Measurements from ENCODE around the gene BRINP3.

The BRINP3 gene

DNA sequence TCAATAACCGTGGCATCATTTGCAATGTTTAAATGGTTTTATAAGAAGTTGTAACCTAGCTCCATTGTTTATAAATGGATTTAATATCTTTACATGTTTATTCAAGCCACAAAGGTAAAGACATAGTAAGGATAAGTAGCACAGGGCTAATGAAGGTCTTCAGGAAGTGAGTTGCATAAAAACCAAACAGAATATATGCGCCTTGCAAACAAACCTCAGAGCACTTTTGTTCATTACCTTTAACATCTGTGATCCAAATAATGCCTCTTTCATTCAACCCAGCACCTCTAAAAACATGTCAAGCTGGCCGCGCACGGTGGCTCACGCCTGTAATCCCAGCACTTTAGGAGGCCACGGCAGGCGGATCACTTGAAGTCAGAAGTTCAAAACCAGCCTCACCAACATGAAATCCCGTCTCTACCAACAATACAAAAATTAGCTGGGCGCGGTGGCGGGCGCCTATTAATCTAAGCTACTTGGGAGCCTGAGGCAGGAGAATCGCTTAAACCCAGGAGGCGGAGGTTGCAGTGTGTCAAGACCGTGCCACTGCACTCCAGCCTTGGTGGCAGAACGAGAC, 25.3 kb downstream of the BRINP3 start:
- DNase-seq (ENCODE audit: low read depth in 2 of 2) = no peak

GRCh38 chr1:190444464-190444863, 33.2 kb downstream of the BRINP3 start:
- no peak for DNase-seq (ENCODE audit: low read depth in 2 of 2)

DNA sequence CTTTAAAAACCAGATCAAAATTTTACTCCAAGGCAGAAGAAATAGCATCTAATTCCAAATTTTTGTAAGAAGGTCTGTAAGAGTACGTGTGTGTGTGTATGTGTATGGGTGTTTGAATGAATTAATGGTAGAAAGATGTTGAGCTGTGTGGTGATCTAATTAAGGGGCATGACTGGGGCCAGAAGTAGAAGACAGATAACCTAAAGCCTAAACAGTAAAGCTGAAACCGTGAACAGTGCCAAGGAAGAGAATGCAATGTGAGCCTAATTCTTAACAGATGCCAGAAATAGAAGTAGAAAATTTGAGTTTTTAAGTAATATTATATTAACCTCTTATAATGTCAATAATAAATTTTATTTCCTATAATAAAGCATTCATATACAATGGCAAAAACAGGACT, 38.2 kb downstream of the BRINP3 start:
- DNase-seq (ENCODE audit: low read depth in 2 of 2) = no peak

GRCh38 chr1:190436615-190437014, 41.0 kb downstream of the BRINP3 start:
- no peak for DNase-seq (ENCODE audit: low read depth in 2 of 2)

DNA sequence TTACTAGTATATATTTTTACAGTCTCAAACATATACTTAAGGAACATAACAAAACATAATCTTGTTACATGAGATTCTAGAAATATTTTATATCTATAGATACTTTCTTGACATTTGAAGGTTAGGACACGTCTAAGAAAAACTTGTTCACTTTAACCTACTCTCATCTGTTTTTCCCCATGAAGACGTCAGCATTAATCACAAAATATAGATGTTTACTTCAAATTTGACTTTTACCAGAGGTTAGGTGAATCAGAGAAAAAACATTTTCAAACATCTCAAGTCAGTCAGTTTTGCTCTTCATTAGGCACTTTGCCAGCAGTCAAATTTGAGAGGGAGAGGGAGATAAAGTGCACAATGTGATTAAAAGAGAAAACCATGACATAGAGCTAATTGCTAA, 47.7 kb downstream of the BRINP3 start:
- no peak for DNase-seq (ENCODE audit: low read depth in 2 of 2)

DNA sequence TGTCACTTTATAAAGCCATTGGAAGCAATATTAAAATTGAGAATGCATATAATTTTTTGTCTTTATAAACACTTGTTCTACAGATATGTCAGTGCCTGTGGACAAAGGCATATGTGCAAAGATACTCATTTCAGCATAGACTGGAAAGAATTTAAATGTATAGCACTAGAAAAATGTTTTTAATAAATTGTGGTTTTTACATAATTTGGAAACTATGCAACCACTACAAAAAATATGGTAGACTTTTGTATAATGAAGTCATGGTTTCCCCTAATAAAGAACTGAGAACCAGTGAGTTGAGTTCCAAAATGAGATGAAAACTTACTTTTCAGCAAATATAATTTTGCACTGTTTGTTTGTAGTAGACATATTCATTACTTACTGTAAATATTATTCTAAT, 48.5 kb downstream of the BRINP3 start:
- DNase-seq (ENCODE audit: low read depth in 2 of 2) = no peak

DNA sequence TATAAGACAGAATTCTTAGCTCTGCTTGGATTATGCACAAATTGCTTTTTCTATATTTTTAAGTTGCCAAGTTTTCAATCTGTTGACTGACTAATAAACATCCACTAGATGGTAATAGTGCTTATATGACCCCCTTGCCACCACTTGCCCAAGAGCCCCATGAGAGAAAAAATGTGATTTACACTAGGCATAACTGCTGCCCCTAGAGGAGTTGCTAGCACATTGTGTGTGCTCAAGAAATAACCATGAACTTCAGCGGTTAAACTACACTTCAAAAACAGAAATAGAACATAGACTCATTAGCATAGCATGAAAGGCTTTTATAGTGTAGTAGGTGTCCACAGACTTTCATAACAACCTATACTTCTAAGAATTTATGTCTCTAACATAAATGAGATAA, 61.4 kb downstream of the BRINP3 start:
- DNase-seq (ENCODE audit: low read depth in 2 of 2) = no peak

DNA sequence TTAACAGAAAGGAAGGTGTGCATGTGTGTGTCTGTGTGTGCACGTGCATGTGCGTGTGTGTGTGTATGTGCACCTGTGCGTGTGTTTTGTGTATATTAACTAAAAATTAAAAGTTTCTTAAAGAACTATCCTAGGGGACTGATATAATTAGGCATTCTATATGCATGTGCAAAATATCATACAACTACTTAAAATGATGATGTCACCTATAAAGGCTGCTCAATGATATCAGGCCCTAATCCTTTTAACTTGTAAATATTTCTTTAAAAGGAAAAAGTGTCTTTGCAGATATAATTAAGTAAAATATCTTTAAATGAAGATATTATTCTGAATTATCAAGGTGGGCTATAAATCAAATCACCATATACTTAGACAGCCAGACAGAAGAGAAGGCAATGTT, 64.5 kb downstream of the BRINP3 start:
- DNase-seq (ENCODE audit: low read depth in 2 of 2) = no peak

DNA sequence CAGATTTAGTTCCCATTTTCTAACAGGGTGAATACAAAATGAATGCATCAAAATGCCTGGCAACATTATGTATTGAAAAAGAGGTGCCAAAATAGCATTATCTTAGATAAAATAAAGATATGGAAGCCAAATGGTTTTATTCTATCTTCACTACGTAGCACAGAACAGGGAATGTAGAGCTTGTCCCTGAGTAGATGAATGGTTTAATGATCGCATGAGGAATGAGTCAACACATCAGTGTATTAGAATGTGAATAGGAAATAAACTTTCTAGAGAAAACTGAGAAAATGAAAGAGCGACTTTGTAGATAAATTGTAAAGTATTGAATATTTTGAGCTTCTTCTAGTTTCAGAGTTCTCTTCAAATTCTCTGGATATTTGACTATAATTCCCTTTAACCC, 74.3 kb downstream of the BRINP3 start:
- DNase-seq (ENCODE audit: low read depth in 2 of 2) = no peak

- DNase-seq (ENCODE audit: low read depth in 2 of 2) = no peak
Observed at GRCh38 chr1:190399233-190399632, 78.4 kb downstream of the BRINP3 start.

- no peak for DNase-seq (ENCODE audit: low read depth in 2 of 2)
Observed at GRCh38 chr1:190391582-190391981, 86.1 kb downstream of the BRINP3 start.

DNA sequence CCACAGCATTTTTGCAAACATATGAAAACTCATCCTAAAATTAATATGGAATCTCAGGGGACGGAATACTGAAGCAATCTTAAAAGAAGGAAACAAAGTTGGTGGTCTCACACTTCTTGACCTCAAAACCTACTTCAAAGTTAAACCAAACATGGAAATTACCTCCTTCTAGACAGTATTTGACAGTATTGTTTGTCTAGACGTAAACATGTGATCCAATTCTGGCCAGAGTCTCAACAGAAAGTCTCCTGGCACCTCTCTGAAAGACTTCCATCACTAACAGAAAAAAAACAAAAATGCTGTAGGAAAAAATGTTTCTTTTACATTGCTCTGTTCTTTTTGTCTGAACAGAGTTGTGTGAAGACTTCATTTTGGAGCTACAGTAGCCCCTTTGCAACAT, 99.7 kb downstream of the BRINP3 start:
- no peak for DNase-seq (ENCODE audit: low read depth in 2 of 2)

DNA sequence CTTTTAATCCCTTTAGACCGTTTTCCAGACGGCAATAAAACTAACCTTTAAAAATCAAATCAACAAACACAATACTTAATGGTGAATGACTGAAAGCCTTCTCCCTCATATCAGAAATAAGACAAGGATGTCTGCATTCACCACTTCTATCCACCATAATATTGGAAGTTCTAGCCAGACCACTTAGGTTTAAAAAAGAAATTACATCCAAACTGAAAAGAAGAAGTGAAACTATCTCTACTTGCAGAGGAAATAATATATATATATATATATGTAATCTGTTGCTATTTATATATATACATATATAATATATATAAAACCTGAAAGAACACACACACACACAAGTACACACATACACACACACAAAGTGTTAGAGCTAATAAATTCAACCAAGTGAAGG, 100.4 kb downstream of the BRINP3 start:
- no peak for DNase-seq (ENCODE audit: low read depth in 2 of 2)

GRCh38 chr1:190376044-190376443, 101.6 kb downstream of the BRINP3 start:
- no peak for DNase-seq (ENCODE audit: low read depth in 2 of 2)

- no peak for DNase-seq (ENCODE audit: low read depth in 2 of 2)
Observed at GRCh38 chr1:190373705-190374336, 103.8 kb downstream of the BRINP3 start.

GRCh38 chr1:190367200-190367599, 110.5 kb downstream of the BRINP3 start:
- no peak for DNase-seq (ENCODE audit: low read depth in 2 of 2)

DNA sequence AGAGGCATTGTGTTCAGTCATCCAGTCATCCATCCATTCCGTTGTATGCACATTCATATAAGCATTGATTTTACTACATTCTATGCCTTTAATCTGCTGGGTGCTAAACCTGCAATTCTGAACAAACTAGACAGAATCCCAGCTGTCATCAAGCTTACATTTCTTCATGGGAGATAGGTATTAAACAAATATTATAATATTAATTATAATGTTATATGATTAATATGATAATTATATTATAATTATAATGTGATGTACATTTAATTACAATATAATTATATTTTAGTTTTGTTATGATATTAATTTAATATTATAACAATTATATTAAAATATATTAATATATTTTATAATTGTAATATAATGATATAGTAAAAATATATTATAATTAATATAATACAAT, 112.4 kb downstream of the BRINP3 start:
- no peak for DNase-seq (ENCODE audit: low read depth in 2 of 2)

GRCh38 chr1:190353538-190354101, 124.0 kb downstream of the BRINP3 start:
- no peak for DNase-seq (ENCODE audit: low read depth in 2 of 2)

DNA sequence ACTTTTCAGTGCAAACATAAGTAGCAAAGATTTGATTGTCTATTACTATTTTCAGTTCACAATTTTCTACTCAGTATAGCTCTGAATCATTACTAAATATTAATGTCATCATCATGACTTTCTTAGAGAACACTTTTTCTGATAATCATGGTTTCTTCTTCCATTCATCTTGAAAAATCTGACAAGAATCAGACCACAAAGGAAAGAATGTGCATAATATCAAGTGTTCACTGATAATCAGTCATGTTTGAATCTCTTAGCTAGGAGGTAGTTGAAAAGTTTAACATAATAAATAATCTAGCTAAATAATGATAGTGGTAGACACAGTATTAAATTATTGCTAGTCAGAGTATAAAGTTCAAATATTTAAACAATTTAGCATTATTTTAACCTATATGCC, 133.2 kb downstream of the BRINP3 start:
- DNase-seq (ENCODE audit: low read depth in 2 of 2) = no peak

- no peak for DNase-seq (ENCODE audit: low read depth in 2 of 2)
Observed at GRCh38 chr1:190338829-190339228, 138.8 kb downstream of the BRINP3 start.

DNA sequence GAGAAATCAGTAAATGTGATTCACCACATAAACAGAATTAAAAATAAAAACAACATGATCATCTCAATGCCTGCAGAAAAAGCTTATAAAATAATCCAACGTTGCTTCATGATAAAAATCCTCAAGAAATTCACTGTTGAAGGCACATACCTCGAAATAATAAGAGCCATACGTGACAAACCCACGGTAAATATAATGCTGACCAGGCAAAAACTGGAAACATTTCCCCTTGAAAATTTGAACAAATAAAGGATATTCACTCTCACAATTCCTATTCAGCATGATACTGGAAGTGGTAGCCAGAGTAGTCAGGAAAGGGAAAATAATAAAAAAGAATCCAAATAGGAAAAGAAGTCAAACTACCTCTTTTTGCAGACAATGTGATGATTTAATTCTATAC, 148.8 kb downstream of the BRINP3 start:
- no peak for DNase-seq (ENCODE audit: low read depth in 2 of 2)

GRCh38 chr1:190328361-190328760, 149.3 kb downstream of the BRINP3 start:
- DNase-seq (ENCODE audit: low read depth in 2 of 2) = no peak

- no peak for DNase-seq (ENCODE audit: low read depth in 2 of 2)
Observed at GRCh38 chr1:190327271-190327670, 150.4 kb downstream of the BRINP3 start.

GRCh38 chr1:190323530-190323929, 154.1 kb downstream of the BRINP3 start:
- DNase-seq (ENCODE audit: low read depth in 2 of 2) = no peak

All from stimulated activated CD8-positive, alpha-beta memory T cell treated with anti-CD3 and anti-CD28 coated beads, Interleukin-2, amount 100 ng/mL, for 1 hour (primary cell).